ENCODE results near the gene NLRC5. TPM values are rescaled to one million over a fixed set of nuclear protein-coding genes. Genes with fewer than 3 reads are reported as not detected.
"Not testable (repeated sequence)": the region's sequence is repeated elsewhere in the genome, so short reads cannot be mapped to it uniquely, and the experiment has no call there.

NLRC5 gene
- polyA plus RNA-seq, 1 donor: 4.2 TPM

DNA sequence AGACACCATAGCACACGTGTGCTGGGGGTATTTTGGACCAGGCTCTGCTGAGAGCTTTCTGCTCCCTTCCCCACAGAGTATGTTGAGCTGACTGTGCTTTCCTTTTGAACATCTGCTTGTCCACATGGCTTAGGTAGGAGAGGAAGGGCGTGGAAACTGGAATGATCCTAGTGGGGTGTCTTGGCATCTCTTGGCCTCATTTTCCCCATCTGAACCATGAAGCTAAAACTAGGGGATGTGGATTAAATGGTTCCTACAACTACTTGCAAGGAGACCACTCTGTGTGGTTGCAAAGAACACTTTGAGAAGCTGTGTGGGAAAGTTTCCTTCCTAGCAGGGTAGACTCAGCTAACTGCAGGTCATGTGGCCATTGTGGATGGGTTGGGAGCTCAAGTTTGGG is 6.7 kb upstream of the NLRC5 start:
- DNase-seq: no peak

DNA sequence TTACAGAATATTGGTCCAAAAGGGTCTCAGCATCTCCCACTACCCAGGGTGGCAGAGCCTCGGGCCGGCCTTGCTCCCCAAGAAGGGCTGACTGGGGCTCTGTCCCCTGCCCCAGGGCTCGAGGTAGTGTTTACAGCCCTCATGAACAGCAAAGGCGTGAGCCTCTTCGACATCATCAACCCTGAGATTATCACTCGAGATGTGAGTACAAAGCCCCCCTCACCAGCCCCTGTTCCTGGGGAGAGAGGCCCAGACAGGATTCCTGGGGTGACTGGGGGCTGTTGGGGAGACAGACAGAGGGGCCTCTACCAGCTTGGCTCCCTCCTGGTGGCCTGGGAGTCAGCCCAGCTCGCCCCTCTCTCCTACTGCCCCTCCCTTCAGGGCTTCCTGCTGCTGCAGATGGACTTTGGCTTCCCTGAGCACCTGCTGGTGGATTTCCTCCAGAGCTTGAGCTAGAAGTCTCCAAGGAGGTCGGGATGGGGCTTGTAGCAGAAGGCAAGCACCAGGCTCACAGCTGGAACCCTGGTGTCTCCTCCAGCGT is 6.1 kb upstream of the NLRC5 start:
- DNase-seq: no peak

DNA sequence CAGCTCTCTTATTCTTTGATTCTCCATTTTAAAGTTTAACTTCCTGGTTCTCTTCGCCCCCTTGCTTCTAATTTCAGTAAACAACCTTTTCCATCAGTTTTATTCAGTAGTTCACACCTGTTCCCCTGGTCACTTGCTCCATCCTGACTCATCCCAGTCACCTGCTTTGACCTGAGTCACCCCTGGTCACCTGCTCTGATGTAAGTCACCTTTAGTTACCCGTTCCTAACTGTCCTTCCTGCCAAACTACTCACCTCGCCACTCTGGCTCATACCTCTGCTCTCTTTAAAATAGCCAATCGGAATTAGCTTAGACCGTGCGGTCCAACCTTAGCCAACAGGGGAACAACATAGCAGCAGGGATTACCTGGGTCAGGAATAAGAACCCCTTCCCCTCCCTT is 4.7 kb upstream of the NLRC5 start:
- DNase-seq: no peak

- peak; percentile 46 for DNase-seq
Observed at GRCh38 chr16:56985288-56985961, 3.9 kb upstream of the NLRC5 start.

DNA sequence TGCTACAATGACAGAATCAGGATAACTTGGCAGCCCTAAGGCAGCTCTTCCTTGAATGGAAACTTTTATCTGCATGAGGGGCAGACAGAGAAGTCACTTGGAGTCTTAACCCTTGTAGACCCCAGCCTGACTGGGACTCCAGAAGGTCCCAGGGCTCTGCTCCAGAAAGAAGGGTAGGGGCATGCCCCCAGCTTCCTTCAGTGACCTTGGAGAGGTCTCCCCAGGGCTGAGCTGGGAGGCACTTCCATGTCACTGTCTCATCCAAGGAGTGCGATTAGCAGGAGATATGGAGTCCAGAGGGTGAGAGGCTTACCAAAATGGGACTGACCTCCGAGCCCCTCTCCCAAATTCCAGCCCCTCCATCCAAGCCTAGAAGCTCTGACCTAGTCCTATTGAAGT is 3.4 kb upstream of the NLRC5 start:
- DNase-seq: no peak

- no peak for DNase-seq
Observed at GRCh38 chr16:56986361-56986760, 3.0 kb upstream of the NLRC5 start.

DNA sequence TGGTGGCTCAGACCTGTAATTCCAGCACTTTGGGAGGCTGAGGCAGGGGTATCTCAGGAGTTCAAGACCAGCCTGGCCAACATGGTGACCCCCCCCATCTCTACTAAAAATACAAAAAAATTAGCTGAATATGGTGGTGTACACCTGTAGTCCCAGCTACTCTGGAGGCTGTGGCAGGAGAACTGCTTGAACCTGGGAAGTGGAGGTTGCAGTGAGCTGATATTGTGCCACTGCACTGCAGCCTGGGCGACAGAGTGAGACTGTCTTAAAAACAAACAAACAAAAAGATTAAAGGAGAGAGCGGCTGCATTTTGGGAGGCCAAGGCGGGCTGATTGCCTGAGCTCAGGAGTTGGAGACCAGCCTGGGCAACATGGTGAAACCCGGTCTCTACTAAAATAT is 2.4 kb upstream of the NLRC5 start:
- not testable (repeated sequence) for DNase-seq

DNA sequence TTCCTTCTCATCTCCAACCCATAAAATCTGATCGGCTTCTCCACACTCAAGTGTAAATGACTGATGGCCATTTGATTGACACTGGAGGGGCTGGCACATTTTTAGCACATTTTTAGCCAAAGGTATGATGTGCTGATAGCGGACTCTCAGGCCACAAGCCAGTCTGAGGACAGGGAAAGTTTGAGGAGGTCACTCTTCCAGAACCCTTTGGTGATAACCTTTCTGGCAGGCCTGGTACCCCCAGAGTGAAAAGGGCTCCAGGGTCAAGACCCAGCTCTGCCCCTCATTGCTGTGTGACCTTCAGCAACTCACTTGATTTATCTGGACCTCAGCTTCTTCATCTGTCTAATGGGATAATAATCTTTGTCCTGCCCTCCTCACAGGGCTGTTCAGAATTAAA is 1.7 kb upstream of the NLRC5 start:
- DNase-seq: no peak

GRCh38 chr16:56988161-56988947 is 1.0 kb upstream of the NLRC5 start:
- DNase-seq: no peak

- no peak for DNase-seq
Observed at GRCh38 chr16:56989988-56990387, 631 bp downstream of the NLRC5 start.

GRCh38 chr16:56990407-56991286 is 1.3 kb downstream of the NLRC5 start:
- no peak for DNase-seq

- not testable (repeated sequence) for DNase-seq
Observed at GRCh38 chr16:56992431-56992830, 3.1 kb downstream of the NLRC5 start.

DNA sequence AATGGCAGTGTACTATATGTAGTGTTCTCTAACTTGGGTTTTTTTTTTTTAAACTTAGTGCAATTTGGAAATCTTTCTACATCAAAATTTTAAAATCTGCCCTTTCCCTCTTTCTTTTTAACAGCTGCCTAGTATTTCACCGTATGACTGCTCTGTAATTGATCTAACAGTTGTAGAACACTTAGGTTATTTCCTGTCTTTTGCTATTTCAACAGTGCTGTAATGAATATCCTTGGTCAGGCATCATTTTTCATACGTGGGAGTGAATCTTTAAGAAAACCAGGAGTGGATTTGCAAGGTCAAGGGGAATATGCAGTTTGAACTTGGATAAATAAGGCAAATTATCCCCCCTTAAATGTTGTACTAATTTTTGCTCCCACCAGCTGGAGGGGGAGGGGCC is 3.8 kb downstream of the NLRC5 start:
- no peak for DNase-seq

DNA sequence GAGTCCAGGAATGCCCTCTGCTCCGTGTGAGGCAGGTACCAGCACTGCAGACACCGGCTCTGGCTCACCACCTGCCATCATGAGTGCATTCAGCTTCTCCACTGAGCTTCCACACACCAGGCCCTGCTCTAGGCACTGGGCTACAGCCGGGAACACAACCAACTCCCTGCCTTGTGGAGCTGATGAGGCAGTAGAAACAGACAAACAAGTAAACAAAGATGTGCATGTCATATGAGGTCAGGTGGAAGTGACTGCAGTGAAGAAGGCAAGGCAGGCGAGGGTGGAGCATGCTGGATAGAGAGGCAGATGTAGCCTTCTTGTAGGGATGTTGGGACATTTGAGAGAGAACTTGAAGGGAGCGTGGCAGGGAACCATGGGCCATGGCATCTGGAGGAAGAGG is 5.0 kb downstream of the NLRC5 start:
- no peak for DNase-seq

DNA sequence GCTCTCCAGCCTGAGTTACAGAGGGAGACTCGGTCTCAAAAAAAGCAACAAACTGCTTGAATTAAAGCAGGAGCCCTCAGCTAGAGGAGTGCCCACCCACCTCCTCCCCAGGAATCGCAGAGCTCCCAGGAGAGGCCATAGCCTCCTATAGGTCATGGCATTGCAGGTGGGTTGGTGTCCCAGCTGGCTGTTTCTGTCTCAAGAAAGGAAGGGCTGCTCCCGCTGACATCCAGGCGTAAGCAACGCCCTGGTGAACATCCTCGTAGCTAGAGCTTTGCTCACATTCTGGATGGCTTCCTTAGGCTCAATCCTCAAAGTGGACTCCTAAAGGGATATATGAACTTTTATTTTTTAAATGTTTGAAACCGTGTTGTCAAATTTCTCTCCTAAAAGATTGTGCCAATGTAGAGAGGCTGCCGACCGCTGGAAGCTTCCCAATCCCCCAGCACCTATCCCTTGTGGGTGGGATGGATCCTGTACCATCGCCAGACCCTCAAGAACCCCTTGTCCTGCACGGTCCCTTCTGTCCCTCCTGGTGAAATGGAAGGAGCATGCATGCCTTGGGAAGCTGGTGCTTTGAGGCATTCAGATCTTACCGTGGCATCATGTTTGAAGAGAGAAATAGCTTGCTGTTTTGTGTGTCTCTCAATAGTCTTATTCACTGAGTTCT is 5.9 kb downstream of the NLRC5 start:
- DNase-seq: no peak

GRCh38 chr16:56997264-56997663 is 7.9 kb downstream of the NLRC5 start:
- DNase-seq: no peak

- no peak for DNase-seq
Observed at GRCh38 chr16:56997931-56998330, 8.6 kb downstream of the NLRC5 start.

DNA sequence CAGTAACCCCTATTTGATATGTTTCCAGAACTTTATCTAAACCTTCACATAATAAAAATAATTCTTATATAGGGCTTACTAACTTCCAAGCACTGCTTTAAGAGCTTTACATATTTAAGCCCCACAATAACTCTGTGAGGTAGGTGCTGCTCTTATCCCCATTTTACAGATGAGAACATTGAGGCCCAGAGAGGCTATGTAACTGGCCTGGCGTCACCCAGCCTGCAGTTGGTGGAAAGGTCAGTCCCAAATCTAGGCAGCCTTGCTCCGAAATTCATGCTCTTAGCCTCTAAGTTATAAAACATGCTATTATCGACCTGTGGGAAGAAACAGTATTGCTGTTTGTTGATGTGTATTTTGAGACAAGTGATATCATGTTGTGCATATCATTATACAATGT is 9.0 kb downstream of the NLRC5 start:
- DNase-seq: no peak

DNA sequence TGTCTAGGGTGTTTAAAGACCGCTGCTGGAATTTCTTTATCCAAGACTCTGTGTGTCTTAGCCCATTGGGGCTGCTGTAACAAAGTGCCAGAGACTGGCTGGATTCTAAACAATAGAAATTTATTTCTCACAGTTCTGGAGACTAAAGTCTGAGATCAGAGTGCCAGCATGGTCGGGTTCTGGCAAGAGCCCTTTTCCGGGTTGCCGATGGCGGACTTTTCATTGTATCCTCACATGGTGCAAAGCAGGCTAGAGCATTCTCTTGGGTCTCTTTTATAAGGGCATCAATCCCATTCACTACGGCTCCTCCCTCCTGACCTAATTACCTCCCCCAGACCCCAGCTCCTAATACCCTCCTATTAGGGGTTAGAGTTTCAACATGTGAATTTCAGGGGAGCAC is 9.5 kb downstream of the NLRC5 start:
- no peak for DNase-seq

GRCh38 chr16:56999409-57000270 is 10.3 kb downstream of the NLRC5 start:
- DNase-seq: no peak

- DNase-seq: no peak
Observed at GRCh38 chr16:57000271-57001025, 11.1 kb downstream of the NLRC5 start.

Data from hindlimb muscle (tissue), 1 donor.